ENCODE measurements around the gene NOCT.
"Not testable (repeated sequence)": the region's sequence is repeated elsewhere in the genome, so short reads cannot be mapped to it uniquely, and the experiment has no call there.

NOCT gene

GRCh38 chr4:139011225-139011950 is 4.2 kb upstream of the NOCT start:
- DNase-seq, result no peak

- no peak for DNase-seq
Measured at GRCh38 chr4:139014371-139015268, 961 bp upstream of the NOCT start.

DNA sequence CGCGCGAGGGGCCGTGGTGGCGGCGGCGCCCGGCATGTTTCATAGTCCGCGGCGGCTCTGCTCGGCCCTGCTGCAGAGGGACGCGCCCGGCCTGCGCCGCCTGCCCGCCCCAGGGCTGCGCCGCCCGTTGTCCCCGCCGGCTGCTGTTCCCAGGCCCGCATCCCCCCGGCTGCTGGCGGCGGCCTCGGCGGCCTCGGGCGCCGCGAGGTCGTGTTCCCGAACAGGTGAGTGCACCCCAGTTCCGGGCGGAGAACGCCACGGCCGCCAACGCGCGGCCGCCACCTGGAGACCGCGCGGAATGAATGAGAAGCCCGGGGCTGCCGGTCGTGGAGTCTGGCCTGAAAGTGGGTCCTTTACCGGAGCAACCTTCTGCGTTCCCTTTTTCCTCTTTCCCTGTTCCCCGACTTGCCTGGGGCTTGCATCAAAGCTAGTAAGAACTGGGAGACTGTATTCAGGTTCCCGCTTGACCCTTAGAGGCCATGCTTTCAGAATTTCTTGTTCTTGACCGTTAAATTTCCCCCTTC is 429 bp downstream of the NOCT start:
- DNase-seq, result no peak

DNA sequence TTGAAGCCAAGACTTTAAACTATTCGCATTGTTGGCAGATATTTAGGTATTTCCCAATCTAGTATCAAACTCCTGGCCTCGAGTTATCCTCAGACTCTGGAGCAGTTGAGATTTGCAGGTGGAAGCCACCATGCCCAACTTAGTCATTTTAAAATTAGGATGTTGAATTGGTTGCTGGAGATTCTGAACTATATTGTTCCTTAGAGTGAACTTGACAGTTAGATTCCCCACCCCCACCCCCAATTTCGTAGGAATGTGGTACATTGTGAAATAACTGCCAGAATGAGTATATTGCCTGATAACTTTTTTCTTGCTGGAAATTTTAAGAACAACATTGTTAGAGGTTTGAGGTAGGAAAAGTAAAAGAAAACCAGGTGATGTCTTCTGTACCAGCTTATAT is 2.3 kb downstream of the NOCT start:
- no peak for DNase-seq

DNA sequence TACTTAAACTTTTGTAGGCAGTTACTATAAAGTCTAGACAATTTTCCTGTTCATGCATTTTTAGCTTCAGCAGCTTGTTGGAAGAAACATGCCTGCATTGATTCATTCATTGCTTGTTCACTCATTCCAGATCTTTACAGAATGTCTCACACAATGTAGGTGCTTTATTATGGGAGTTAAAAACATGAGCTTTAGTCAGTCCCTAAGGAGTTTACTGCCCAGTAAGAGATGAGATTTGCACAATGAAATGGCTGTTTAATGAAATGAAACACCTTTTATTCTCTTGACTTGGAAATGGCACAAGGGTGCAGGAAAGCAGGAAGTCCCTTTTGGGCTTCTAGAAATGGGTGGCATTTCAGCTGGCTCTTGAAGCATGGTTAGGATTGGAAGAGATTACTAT is 2.9 kb downstream of the NOCT start:
- no peak for DNase-seq

GRCh38 chr4:139018971-139019758 is 3.6 kb downstream of the NOCT start:
- no peak for DNase-seq

DNA sequence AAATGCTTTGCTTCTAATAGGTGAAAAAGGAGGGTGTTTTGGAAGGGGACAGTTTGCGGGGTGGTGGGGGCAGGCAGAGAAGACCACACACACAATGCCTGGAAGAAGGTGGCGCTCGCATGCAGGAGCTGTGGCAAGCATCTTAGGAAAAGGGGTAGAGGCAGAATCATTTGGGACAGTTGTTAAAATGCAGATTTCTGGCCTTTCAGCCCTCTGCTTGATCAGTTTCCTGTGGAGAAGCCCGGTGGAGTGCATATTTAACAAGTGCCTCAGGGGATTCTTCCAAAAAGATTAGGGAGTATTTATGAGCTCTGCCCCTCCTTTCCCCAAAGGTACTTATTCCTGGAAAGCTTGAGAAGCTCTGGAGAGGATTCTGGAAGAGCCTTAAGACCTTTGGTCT is 4.8 kb downstream of the NOCT start:
- no peak for DNase-seq

DNA sequence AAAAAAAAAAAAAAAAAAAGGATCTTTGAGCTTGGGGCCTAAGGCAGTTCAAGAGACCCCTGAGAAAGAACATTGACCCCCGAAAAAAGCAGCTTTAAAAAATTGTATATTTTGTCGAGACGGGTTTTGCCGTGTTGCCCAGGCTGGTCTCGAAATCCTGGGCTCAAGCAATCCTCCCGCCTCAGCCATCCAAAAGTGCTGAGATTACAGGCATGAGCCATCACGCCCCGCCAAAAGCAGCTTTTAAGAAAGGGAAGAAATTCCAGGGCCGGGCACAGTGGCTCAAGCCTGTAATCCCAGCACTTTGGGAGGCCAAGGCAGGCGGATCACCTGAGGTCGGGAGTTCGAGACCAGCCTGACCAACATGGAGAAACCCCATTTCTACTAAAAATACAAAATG is 5.5 kb downstream of the NOCT start:
- not testable (repeated sequence) for DNase-seq

GRCh38 chr4:139022835-139023234 is 7.3 kb downstream of the NOCT start:
- no peak for DNase-seq

DNA sequence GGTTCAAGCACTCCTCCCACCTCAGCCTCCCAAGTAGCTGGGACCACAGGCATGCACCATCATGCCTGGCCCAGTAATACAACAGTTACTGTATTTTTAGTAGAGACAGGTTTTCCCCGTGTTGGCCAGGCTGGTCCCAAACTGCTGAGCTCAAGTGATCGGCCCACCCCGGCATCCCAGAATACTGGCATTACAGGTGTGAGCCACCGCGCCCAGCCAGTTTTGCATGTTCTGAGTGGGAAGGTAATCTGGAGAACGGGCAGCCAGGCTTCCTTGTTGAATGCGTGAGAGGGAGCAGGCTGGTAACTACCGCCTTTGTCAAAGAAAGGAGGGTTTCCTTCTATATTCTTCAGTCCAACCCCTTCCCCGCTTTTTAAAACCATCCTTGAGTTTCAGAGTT is 9.1 kb downstream of the NOCT start:
- no peak for DNase-seq

- no peak for DNase-seq
Measured at GRCh38 chr4:139025841-139026240, 10.3 kb downstream of the NOCT start.

- DNase-seq, result no peak
Measured at GRCh38 chr4:139027776-139028175, 12.2 kb downstream of the NOCT start.

GRCh38 chr4:139028191-139028661 is 12.6 kb downstream of the NOCT start:
- no peak for DNase-seq

GRCh38 chr4:139029866-139030363 is 14.3 kb downstream of the NOCT start:
- DNase-seq, result not testable (repeated sequence)

DNA sequence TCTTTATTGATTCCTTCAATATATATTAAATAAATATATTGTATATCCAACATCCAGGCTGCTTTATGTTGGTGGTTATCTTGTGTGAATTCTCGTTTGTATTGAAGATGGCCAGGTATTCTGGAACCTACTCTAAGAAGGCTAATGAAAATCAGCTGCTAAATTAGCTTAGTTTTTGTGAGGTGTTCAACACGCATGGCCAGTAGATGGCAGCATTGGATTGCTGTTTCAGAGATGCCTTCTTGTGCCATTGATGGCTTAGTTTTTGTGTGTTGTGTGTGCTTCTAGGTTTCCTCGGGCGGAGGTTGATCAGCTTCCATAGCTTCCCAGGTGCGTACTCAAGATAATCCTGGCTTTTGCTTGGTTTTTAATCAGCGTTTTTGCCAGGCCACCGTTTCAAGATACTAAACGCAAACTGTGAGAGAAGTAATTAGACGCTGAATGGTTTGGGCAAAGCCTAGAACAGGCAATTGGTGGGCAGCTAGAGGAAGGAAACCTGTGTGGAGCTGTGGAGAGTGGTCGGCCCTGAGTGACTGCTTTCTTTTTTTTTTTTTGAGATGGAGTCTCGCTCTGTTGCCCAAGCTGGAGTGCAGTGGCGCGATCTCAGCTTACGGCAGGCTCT is 15.1 kb downstream of the NOCT start:
- no peak for DNase-seq

- no peak for DNase-seq
Measured at GRCh38 chr4:139035650-139036049, 20.1 kb downstream of the NOCT start.

GRCh38 chr4:139036885-139037284 is 21.3 kb downstream of the NOCT start:
- no peak for DNase-seq

DNA sequence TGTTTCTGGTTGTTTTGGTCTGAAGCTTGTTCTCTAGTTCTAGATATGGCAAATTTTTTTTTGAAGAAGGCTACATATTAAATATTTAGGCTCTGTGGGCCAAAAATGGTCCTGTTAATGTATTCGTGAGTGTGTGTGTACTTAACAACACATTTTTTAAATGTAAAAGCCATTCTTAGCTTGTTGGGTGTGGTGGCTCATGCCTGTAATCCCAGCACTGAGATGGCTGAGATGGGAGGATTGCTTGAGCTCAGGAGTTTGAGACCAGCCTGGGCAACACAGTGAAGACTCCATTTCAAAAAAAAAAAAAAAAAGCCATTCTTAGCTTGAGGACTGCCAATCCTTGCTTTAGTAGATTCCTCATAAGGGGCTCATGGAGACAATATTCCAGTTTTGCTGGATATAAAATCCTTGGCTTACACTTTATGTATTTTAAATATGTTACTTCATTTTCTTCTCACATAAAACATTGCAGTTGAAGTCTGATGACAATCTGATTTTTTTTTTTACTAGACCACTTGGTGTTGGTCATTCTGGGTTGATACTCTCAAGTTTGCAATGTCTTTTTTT is 23.4 kb downstream of the NOCT start:
- no peak for DNase-seq

GRCh38 chr4:139042981-139043460 is 27.4 kb downstream of the NOCT start:
- no peak for DNase-seq

DNA sequence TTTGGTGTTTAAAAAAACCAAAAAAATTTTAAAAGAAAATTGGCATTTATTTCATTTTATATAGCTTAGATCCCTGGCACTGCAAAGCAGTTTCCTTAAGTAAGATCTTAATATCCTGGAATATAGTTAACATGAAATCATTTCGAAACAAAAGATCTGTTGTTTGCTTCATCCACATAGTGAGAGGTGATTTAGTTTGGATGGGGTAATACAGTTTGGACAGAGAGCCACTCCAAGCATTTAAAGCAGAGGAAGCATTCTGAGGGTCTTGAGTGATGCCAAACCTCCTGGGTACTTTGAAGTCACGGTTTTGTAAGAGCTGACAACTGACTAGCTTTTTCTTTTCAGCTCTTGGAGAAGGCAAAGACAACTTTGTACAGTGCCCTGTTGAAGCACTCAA is 28.7 kb downstream of the NOCT start:
- DNase-seq, result no peak

GRCh38 chr4:139048026-139048425 is 32.4 kb downstream of the NOCT start:
- DNase-seq, result no peak

DNA sequence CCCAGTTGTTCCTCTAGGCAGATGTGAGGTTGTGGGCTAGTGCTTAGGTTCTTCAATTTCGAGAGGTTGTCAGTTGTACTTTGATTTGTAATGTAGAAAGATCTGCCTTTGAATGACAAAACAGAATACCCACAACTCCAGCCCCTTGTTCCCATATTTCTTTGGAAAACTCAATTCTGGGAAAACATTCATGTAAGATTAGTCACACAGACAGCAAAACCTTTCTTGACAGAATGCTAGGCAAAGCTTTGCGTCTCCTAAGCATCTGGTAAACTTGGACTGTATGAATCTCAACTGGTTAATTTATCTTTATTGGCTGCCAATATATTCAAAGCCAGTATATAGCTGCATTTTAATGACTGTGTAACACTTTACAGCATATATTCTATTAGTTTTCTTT is 34.9 kb downstream of the NOCT start:
- DNase-seq, result no peak
